Ishikawa (cell line): Measurements from ENCODE around the gene USP30.

Experiments used
- CREB1 ChIP-seq: IDR thresholded peaks from 2 replicates; pipeline ENCODE4 v1.6.1; 2012; ENCODE audit warnings: low read depth
- TAF1 ChIP-seq: IDR thresholded peaks from 2 replicates; pipeline ENCODE4 v1.6.1; 2012; ENCODE audit warnings: low read depth, mild to moderate bottlenecking
- TCF12 ChIP-seq: IDR thresholded peaks from 2 replicates; pipeline ENCODE4 v1.6.1; 2012; ENCODE audit warnings: low read depth
- YY1 ChIP-seq: IDR thresholded peaks from 2 replicates; pipeline ENCODE4 v1.6.1; 2012; ENCODE audit warnings: low read depth

GRCh38 chr12:109065154-109065852, 12.9 kb downstream of the USP30 start:
- no peak for TF ChIP-seq YY1
- no peak for TF ChIP-seq TAF1
- no peak for TF ChIP-seq CREB1
- TF ChIP-seq TCF12: no peak
